Measurements from ENCODE around the gene TIGAR.

GRCh38 chr12:4355156-4356040 is 34.4 kb downstream of the TIGAR start:
- TF ChIP-seq CTCF (IDR thresholded peaks at IDR 0.05; ENCODE audit: low read depth, low read length, missing input control): no peak
- no peak for TF ChIP-seq GABPA (IDR thresholded peaks at IDR 0.05 in 1 of 2, conservative IDR thresholded peaks at IDR 0.05 in 1 of 2)
- TF ChIP-seq EGR1 (IDR thresholded peaks at IDR 0.05; ENCODE audit: low read depth in 2 of 2): no peak
- no peak for TF ChIP-seq MAX (IDR thresholded peaks at IDR 0.05)
- TF ChIP-seq YY1 (IDR thresholded peaks at IDR 0.05): no peak
- TF ChIP-seq RAD21 (IDR thresholded peaks at IDR 0.05): no peak
- TF ChIP-seq REST (IDR thresholded peaks at IDR 0.05): no peak
- TF ChIP-seq JUND (IDR thresholded peaks at IDR 0.05): no peak
- TF ChIP-seq TAF1 (conservative IDR thresholded peaks at IDR 0.05): no peak
- no peak for TF ChIP-seq HNF4G (IDR thresholded peaks at IDR 0.05)
- TF ChIP-seq, protein P1, sequence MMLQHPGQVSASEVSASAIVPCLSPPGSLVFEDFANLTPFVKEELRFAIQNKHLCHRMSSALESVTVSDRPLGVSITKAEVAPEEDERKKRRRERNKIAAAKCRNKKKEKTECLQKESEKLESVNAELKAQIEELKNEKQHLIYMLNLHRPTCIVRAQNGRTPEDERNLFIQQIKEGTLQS (IDR thresholded peaks at IDR 0.05): no peak
- no peak for TF ChIP-seq SP1 (IDR thresholded peaks at IDR 0.05)
